22Rv1 (cell line): ENCODE data around the gene SLC6A3.

ENCODE experiments used
- ZFX ChIP-seq: fragments of 450-650 bp; IDR thresholded peaks from 2 replicates; pipeline ENCODE4 v1.6.1; 2017; ENCODE audit warnings: antibody characterized with exemption, borderline replicate concordance
- TF ChIP-seq, protein P1 (sequence below): fragments of 450-650 bp; IDR thresholded peaks from 2 replicates; pipeline ENCODE4 v1.5.1; 2017; ENCODE audit warnings: mild to moderate bottlenecking

GRCh38 chr5:1364211-1364610 is 81.0 kb downstream of the SLC6A3 start:
- TF ChIP-seq ZFX = no peak
- TF ChIP-seq, protein P1, sequence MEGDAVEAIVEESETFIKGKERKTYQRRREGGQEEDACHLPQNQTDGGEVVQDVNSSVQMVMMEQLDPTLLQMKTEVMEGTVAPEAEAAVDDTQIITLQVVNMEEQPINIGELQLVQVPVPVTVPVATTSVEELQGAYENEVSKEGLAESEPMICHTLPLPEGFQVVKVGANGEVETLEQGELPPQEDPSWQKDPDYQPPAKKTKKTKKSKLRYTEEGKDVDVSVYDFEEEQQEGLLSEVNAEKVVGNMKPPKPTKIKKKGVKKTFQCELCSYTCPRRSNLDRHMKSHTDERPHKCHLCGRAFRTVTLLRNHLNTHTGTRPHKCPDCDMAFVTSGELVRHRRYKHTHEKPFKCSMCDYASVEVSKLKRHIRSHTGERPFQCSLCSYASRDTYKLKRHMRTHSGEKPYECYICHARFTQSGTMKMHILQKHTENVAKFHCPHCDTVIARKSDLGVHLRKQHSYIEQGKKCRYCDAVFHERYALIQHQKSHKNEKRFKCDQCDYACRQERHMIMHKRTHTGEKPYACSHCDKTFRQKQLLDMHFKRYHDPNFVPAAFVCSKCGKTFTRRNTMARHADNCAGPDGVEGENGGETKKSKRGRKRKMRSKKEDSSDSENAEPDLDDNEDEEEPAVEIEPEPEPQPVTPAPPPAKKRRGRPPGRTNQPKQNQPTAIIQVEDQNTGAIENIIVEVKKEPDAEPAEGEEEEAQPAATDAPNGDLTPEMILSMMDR = no peak
